Activated CD4-positive, alpha-beta T cell treated with anti-CD3 and anti-CD28 coated beads, Interleukin-2, amount 50 U/mL, for 24 hours (primary cell): ENCODE measurements around the gene SELENOI.

Source experiments
- DNase-seq, 2 donors: peaks; one replicate each; pipeline ENCODE4 v3.0.0-alpha.2; 2020; ENCODE audit warnings: low read depth in 1 of 2, low spot score in 1 of 2

The SELENOI gene

GRCh38 chr2:26401739-26402541 is 56.0 kb downstream of the SELENOI start, which contains the start of gene DRC1:
DRC1 (plus strand) TSS chr2:26401920; CDS start chr2:26401990, 70 bp downstream.
- no peak for DNase-seq

- DNase-seq: no peak
These were observed 61.6 kb downstream of the SELENOI start for GRCh38 chr2:26407526-26407925.

DNA sequence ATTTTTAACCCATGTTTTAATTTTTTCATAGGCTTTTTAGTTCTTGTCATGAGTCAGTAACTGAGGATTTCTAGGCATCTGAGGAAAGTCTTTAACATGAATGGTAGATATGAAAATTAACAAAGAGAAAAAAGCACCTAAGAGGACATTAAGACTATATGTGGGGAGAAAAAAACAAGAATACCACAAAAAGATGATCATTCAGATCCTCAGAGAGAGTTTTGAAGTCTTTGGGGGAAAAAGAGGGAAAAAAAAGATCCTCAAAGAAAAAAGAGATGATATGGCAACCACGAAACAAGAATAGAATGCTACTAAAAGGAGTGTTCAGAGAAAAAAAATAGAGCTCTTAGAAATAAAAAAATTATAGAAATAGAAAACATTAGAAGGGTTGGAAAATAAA is 63.8 kb downstream of the SELENOI start:
- no peak for DNase-seq

DNA sequence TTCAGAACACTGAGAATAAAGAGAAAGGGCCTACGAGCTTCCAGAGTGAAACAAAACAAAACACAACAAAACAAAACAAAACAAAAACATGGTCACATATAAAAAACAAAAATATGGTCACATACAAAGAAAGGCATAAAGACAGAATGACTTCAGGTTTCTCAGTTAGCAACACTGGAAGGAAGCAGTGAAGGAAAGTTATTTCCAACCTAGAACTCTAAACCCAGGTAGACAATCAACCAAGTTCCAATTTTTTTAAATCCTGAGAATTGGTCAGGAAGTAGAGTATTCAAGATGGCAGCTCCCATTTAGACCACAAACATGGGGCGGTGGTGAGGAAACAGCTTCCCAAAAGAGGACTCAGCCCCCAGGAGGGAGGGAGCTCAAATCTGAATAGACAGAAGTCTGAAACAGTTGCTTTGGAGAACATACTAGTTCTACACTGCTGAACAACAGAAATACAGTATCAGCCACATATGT is 64.9 kb downstream of the SELENOI start:
- DNase-seq: no peak

DNA sequence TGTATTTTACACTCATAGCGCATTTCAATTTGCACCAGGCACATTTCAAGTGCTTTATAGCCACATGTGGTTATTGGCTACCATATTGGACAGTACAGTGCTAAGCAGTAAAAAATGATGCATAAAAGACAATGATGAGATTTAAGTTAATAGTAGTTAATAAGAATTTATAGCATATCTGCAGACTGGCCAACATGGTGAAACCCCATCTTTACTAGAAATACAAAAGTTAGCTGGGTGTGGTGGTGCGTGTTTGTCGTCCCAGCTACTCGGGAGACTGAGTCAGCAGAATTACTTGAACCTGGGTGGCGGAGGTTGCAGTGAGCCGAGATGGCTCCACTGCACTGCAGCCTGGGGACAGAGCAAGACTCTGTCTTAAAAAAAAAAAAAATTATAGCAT is 65.5 kb downstream of the SELENOI start:
- no peak for DNase-seq

- no peak for DNase-seq
These were observed 66.2 kb downstream of the SELENOI start for GRCh38 chr2:26412091-26412673.

- no peak for DNase-seq
These were observed 68.4 kb downstream of the SELENOI start for GRCh38 chr2:26414311-26414710.

DNA sequence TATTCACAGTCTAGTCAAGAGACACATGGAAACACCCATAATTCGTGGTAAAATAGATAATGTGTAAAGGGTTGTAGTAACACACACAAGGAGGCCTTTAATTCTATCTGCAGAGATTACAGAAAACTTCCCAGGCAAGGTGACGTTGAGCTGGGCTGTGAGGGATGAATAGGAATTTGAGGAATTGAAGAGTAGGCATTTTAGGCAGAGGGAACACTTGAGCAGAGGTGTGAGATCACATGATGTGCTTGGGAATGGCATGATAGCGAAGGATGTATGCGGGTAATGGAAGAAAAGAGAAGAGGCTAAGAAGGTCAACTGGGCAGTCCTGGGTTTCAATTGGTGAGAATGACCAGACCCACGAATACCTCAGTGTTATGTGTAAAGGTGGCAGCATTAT is 76.0 kb downstream of the SELENOI start:
- no peak for DNase-seq

GRCh38 chr2:26422947-26423629 is 77.1 kb downstream of the SELENOI start:
- no peak for DNase-seq

GRCh38 chr2:26423750-26424149 is 77.8 kb downstream of the SELENOI start:
- DNase-seq: no peak

DNA sequence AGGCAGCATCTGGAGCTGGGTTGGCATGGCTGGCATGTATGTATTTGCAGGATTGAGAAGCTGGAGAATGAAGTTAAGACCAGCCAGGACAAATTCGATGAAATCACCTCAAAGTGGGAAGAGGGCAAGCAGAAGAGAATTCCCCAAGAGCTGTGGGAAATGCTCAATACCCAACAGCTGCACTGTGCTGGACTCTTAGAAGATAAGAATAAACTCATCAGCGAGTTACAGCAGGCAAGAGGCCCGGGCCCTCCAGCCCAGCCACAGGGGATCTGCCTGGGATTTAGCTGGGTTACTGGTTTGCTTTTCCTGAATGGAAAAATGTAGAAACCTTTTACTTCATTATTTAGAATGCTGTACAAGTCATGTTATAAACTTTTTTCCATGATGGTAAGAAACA is 78.3 kb downstream of the SELENOI start:
- DNase-seq: no peak

DNA sequence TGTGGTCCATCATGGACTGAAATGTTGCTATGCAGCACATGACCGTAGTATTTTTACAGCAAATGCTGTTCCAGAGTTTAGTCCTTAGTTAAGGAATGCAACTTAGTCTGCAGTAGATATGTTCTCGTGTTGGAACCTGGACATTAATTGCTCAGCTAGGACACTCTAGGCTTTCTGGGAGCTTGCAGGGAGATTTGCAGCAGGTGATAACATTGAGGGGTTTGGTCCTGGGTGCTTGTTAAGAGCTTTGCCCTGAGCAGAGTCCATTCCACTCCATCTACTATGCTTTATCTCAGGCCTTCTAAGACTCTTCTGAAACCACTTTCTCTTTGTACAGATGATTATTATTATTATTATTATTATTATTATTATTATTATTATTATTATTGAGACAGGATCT is 82.9 kb downstream of the SELENOI start:
- DNase-seq: no peak

GRCh38 chr2:26429779-26430578 is 84.0 kb downstream of the SELENOI start:
- no peak for DNase-seq

GRCh38 chr2:26430826-26431225 is 84.9 kb downstream of the SELENOI start:
- DNase-seq: no peak

DNA sequence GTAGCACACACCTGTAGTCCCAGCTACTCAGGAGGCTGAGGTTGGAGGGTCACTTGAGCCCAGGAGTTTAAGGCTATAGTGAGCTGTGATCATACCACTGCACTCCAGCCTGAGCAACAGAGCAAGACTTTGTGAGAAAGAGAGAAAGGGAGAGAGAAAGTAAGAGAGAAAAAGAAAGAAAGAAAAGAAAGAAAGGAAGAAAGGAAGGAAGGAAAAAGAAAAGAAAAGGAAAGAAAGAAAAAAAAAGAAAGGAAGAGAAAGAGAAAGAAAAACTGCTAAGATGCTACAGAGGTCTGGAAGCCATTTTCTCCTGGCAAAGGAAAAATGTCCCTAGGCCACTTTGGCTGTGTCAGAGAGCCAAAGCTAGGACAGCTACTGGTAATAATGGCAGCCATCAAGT is 86.4 kb downstream of the SELENOI start:
- DNase-seq: no peak

- no peak for DNase-seq
These were observed 86.9 kb downstream of the SELENOI start for GRCh38 chr2:26432859-26433258.

GRCh38 chr2:26435106-26435505 is 89.2 kb downstream of the SELENOI start:
- DNase-seq: no peak

DNA sequence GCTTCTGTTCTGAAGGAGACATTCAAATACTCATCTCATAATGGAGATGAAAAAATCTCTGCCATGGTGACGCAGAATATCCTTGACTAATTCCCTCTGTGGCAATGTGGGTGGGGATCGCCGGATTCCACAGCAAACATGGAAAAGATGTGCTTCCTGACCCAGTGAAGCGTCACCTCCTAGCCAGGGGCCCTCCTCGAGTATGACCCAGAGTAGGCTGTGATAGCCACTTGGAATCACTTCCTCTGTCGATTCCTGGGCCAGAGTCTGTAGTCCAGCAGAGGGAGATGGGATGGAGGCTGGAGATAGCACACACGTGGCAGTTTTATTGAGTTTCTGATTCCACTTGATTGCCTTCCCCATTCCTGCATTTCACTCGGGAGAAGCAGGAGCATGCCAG is 92.6 kb downstream of the SELENOI start:
- no peak for DNase-seq

DNA sequence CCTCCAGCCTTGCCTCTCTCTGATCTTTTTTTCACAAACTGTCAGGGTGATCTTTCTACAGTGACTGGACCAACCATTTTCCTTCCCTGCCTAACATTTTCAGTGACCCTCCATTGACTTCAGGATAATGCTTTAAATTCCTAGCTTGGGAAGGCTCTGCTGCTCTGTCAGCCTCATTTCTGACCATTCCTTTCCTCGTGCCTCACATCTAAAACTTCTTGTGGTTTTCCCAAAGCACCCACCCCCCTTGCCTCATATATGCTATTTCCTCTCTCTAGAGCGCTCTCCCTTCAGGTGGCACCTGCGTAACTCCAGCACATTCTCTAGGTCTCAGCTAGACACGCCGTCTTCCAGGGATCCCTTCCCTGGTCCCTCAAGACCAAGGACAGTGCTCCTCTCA is 93.0 kb downstream of the SELENOI start:
- no peak for DNase-seq

GRCh38 chr2:26442301-26442700 is 96.4 kb downstream of the SELENOI start:
- DNase-seq: no peak

GRCh38 chr2:26442707-26443106 is 96.8 kb downstream of the SELENOI start:
- DNase-seq: no peak
